HG02610 (cell line): Measurements from ENCODE around the gene ARVCF.

Source experiments
- ATAC-seq: cut with Tn5 transposase; IDR thresholded peaks from one replicate; pipeline ENCODE4 v1.9.1; 2021; ENCODE audit warnings: mild to moderate bottlenecking, moderate library complexity; ENCODE audit not compliant: unreplicated experiment

Gene ARVCF

GRCh38 chr22:20016734-20017621 is at the start of gene ARVCF:
Gene ARVCF (minus strand): TSS chr22:20016823. CDS start chr22:19990794, 26,029 bp downstream.
- ATAC-seq, result peak; percentile 54

GRCh38 chr22:20065896-20066616 is 49.4 kb upstream of the ARVCF start:
- ATAC-seq, result no peak

GRCh38 chr22:20064545-20065262 is 48.1 kb upstream of the ARVCF start:
- ATAC-seq, result no peak

GRCh38 chr22:20064140-20064480 is 47.5 kb upstream of the ARVCF start:
- no peak for ATAC-seq

- no peak for ATAC-seq
Observed at GRCh38 chr22:20063271-20064139, 46.9 kb upstream of the ARVCF start.

GRCh38 chr22:20062766-20063083 is 46.1 kb upstream of the ARVCF start:
- ATAC-seq, result no peak

- ATAC-seq, result no peak
Observed at GRCh38 chr22:20062043-20062765, 45.6 kb upstream of the ARVCF start.

- ATAC-seq, result no peak
Observed at GRCh38 chr22:20061481-20061861, 44.8 kb upstream of the ARVCF start.

- no peak for ATAC-seq
Observed at GRCh38 chr22:20060700-20061480, 44.3 kb upstream of the ARVCF start.

- ATAC-seq, result no peak
Observed at GRCh38 chr22:20058989-20059770, 42.6 kb upstream of the ARVCF start.

- no peak for ATAC-seq
Observed at GRCh38 chr22:20057596-20058268, 41.1 kb upstream of the ARVCF start.

GRCh38 chr22:20056696-20057386 is 40.2 kb upstream of the ARVCF start:
- no peak for ATAC-seq

GRCh38 chr22:20056161-20056560 is 39.5 kb upstream of the ARVCF start:
- no peak for ATAC-seq

GRCh38 chr22:20055654-20056053 is 39.0 kb upstream of the ARVCF start:
- ATAC-seq, result no peak

GRCh38 chr22:20055144-20055543 is 38.5 kb upstream of the ARVCF start:
- ATAC-seq, result no peak

GRCh38 chr22:20054485-20054884 is 37.9 kb upstream of the ARVCF start:
- no peak for ATAC-seq

GRCh38 chr22:20054034-20054427 is 37.4 kb upstream of the ARVCF start:
- ATAC-seq, result no peak
